Thyroid gland (tissue), 4 donors: Measurements from ENCODE around the gene GET4.

ENCODE experiments used
- CTCF ChIP-seq, 6 experiments: fragments of 200-600 bp in 3 of 6; fragments of 450-650 bp in 3 of 6; sonication (generic) in 3 of 6; IDR thresholded peaks; one replicate each; pipeline ENCODE4 v1.5.1; 2016 to 2019; ENCODE audit warnings: antibody characterized with exemption in 6 of 6, mild to moderate bottlenecking in 2 of 6, inconsistent platforms in 1 of 6, moderate library complexity in 1 of 6
- POLR2A ChIP-seq, 2 donors: fragments of 450-650 bp; IDR thresholded peaks; one replicate each; pipeline ENCODE4 v1.6.1; 2017; ENCODE audit warnings: antibody characterized with exemption in 2 of 2, mild to moderate bottlenecking in 2 of 2, moderate library complexity in 1 of 2

- TF ChIP-seq CTCF (IDR thresholded peaks at IDR 0.05) (no peak), POLR2A (IDR thresholded peaks at IDR 0.05) (no peak)
Measured at GRCh38 chr7:923108-924041, 47.0 kb downstream of the GET4 start.
